Measurements from ENCODE around the gene TPO. TPM values are rescaled to one million over a fixed set of nuclear protein-coding genes. Genes with fewer than 3 reads are reported as not detected.
"Not testable (repeated sequence)": the region's sequence is repeated elsewhere in the genome, so short reads cannot be mapped to it uniquely, and the experiment has no call there.

The TPO gene
- total RNA-seq, 3 donors from 2014 or later: 5.1 to 21.0 (median 15.1) TPM

DNA sequence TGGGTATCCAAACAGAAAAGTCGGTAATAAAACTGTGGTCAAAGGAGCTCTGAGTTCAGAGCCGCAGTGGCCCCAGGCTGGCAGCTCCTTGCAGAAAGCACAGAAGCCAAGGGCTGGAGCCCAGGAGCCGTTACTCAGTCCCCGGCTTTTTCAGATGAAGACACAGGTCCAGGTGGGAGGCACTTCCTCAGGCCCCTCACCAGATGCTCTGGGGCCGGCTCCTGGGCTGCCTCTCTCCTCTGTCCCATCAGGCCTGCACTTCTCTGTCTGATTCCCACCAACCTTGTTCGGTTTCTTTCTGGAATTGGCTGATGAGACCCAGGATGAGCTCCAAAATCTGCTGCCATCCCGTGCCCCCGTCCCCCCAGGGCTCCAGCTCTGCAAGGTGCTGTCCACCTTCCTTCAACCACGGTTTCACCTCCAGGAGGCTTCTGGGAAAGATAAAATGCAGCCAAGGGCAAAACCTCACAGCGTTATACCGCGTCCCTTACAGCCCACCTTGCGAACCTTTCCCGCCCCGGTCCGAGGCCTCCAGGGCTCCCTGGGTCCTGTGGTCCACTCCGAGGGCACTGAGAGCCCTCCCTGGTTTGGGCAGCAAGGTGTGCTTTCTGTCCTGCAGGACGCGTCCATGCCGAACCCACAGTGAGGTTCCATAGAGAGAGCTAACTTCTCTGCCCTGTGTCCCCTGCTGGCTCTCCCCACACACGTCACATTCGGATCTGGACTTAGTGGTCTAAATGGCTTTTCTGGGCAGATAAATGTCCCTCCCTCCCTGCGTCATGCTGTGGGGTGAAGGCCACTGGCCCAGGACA lies 102.9 kb downstream of the TPO start:
- TF ChIP-seq POLR2AphosphoS5 (IDR thresholded peaks at IDR 0.05) (no peak), POLR2A (IDR thresholded peaks at IDR 0.05) (no peak)
- TF ChIP-seq, protein P1, sequence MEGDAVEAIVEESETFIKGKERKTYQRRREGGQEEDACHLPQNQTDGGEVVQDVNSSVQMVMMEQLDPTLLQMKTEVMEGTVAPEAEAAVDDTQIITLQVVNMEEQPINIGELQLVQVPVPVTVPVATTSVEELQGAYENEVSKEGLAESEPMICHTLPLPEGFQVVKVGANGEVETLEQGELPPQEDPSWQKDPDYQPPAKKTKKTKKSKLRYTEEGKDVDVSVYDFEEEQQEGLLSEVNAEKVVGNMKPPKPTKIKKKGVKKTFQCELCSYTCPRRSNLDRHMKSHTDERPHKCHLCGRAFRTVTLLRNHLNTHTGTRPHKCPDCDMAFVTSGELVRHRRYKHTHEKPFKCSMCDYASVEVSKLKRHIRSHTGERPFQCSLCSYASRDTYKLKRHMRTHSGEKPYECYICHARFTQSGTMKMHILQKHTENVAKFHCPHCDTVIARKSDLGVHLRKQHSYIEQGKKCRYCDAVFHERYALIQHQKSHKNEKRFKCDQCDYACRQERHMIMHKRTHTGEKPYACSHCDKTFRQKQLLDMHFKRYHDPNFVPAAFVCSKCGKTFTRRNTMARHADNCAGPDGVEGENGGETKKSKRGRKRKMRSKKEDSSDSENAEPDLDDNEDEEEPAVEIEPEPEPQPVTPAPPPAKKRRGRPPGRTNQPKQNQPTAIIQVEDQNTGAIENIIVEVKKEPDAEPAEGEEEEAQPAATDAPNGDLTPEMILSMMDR (IDR thresholded peaks at IDR 0.05): no peak
- no peak overlapping the region for H3K27ac ChIP-seq
- DNase-seq (ENCODE audit: low spot score in 2 of 2): peak in 1 of 2 donors; percentile 19

DNA sequence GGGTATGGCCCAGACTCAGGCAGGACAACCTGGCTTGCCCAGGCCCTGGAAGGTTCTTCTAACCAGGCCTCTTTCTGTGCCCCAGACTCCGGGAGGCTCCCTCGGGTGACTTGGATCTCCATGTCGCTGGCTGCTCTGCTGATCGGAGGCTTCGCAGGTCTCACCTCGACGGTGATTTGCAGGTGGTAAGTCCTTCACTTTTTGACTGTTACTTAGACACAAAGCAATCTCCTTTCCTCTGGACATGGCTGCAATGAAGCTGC lies 103.5 kb downstream of the TPO start:
- H3K27me3 ChIP-seq: peaks cover 0 to 6% of the 10 kb centered on the region in 2 donors
- no peak for DNase-seq (ENCODE audit: low spot score in 2 of 2)
- H3K4me1 ChIP-seq: no peaks in the 10 kb centered on the region
- TF ChIP-seq, protein P1 (IDR thresholded peaks at IDR 0.05): no peak
- TF ChIP-seq POLR2AphosphoS5 (IDR thresholded peaks at IDR 0.05): no peak
- no peak for TF ChIP-seq POLR2A (IDR thresholded peaks at IDR 0.05)
- intact Hi-C loops (cut with DNase I; ENCODE audit: low total_unique reads): no loop called here
- no peak overlapping the region for H3K27ac ChIP-seq
- no peak overlapping the region for H3K4me3 ChIP-seq
- H3K36me3 ChIP-seq: no peaks in the 10 kb centered on the region
- no peaks in the 10 kb centered on the region for H3K9me3 ChIP-seq

More for the DNA sequence above, 102.9 kb downstream of the TPO start:
- intact Hi-C loops (cut with DNase I; ENCODE audit: low total_unique reads): no loop called here
- no peaks in the 10 kb centered on the region for H3K9me3 ChIP-seq
- no peak overlapping the region for H3K4me3 ChIP-seq
- H3K36me3 ChIP-seq: no peaks in the 10 kb centered on the region
- no peaks in the 10 kb centered on the region for H3K4me1 ChIP-seq
- H3K27me3 ChIP-seq: peaks cover 0 to 6% of the 10 kb centered on the region in 2 donors

DNA sequence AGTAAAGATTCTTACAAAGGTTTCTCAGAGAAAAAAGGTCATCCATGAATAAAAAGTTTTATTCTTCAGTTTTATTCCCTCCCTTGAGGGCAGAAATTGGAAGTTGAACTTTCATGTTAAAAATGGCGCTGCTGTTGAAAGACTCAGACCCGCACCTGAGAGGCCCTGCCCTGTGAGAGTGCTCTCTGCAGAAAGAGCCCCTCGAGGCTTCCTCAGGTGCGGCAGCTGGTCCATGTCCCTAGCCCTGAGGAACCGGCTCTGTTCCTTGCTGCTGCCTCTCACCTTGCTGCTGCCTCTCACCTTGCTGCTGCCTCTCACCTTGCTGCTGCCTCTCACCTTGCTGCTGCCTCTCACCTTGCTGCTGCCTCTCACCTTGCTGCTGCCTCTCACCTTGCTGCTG lies 104.0 kb downstream of the TPO start:
- DNase-seq (ENCODE audit: low spot score in 2 of 2); H3K4me3 ChIP-seq; H3K27me3 ChIP-seq; H3K9me3 ChIP-seq; H3K36me3 ChIP-seq; H3K27ac ChIP-seq; intact Hi-C loops (cut with DNase I; ENCODE audit: low total_unique reads); H3K4me1 ChIP-seq: not testable (repeated sequence)

DNA sequence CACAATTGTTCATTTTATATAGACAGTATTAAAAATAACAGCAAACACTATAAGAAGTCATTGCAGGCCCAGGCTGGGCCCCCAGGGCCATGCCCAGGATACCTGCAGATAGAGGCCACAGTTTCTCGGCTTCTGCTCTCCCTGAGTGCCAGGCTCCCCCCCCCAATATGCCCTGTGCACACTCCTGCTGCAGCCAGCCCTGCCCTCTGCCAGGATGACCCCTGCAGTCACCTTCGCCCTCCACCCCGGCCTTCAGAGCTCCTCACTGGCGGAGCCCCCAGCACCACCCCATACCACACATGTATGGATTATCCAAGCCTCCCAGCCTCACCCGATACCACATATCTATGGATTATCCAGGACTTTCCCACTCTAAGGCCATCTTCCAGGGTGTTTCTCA lies 104.5 kb downstream of the TPO start:
- Histone ChIP-seq H3K27ac (no peak overlapping the region), H3K4me3 (no peak overlapping the region), H3K9me3 (no peaks in the 10 kb centered on the region), H3K4me1 (no peaks in the 10 kb centered on the region), H3K36me3 (no peaks in the 10 kb centered on the region), H3K27me3 (peaks cover 0 to 3% of the 10 kb centered on the region in 2 donors)
- TF ChIP-seq POLR2A (IDR thresholded peaks at IDR 0.05) (no peak), POLR2AphosphoS5 (IDR thresholded peaks at IDR 0.05) (no peak)
- TF ChIP-seq, protein P1 (IDR thresholded peaks at IDR 0.05): no peak
- no peak for DNase-seq (ENCODE audit: low spot score in 2 of 2)
- intact Hi-C loops (cut with DNase I; ENCODE audit: low total_unique reads): no loop called here

DNA sequence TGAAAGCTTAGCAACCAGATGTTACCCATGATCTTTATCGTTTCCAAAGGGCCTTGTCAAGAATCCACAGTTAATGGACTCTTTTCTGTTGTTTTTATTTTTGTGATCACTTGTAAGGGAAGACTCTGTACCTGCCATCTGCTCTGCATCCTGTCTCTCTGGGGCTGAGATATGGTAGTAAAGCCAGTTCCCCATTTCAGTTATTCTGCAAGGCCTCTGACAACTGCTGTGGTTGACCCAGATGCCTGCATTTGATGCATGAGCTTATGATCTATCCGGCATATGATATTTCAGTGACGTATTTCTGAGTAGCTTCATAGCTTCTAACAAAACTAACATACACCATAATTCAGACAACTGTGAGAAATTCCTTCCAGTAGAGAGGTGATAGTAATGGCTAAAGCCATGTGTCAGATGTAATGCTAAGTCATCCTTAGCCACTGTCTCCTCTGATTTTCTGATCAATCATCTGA lies 105.1 kb downstream of the TPO start:
- intact Hi-C loops (cut with DNase I; ENCODE audit: low total_unique reads): no loop called here
- Histone ChIP-seq H3K36me3 (no peaks in the 10 kb centered on the region), H3K4me1 (no peaks in the 10 kb centered on the region), H3K9me3 (no peaks in the 10 kb centered on the region), H3K27me3 (no peaks in the 10 kb centered on the region), H3K4me3 (no peak overlapping the region), H3K27ac (no peak overlapping the region)
- no peak for DNase-seq (ENCODE audit: low spot score in 2 of 2)
- TF ChIP-seq POLR2A (IDR thresholded peaks at IDR 0.05): no peak

DNA sequence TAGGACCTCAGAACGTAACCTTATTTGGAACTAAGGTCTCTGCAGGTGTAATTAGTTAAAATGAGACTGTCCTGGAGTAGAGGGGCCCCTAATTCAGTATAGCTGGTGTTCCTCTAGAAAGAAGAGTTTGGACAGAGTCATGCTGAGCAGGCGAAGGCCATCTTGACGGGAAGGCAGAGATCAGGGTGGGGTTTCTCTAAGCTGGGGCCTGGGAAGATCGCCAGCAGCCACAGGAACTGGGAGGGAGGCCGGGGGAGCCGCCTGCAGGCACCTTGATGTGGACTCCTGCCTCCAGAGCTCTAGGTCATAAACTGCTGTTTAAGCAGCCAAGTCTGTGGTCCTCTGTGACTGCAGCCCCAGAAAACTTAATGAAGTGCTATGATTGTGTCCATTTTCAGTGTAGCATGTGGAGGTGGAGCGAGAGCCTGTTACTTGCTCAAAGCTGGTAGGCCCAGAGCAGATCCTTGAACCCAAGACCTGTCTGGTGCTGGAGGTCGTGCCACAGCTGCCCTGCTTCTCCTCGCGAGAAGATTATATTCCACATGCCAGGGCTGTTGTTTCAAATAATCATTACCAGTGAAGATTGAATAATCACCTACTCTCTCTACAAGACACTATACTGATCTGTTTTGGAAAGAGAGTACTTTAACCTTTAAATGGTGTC lies 105.7 kb downstream of the TPO start:
- no peak for TF ChIP-seq POLR2AphosphoS5 (IDR thresholded peaks at IDR 0.05)
- TF ChIP-seq, protein P1 (IDR thresholded peaks at IDR 0.05): no peak
- no peak for TF ChIP-seq POLR2A (IDR thresholded peaks at IDR 0.05)
- Histone ChIP-seq H3K36me3 (no peaks in the 10 kb centered on the region), H3K27ac (no peak overlapping the region), H3K4me1 (no peaks in the 10 kb centered on the region), H3K9me3 (no peaks in the 10 kb centered on the region), H3K27me3 (no peaks in the 10 kb centered on the region), H3K4me3 (no peak overlapping the region)
- intact Hi-C loops (cut with DNase I; ENCODE audit: low total_unique reads): no loop called here
- DNase-seq (ENCODE audit: low spot score in 2 of 2): no peak
